ENCODE measurements around the gene VPS37B. TPM values are rescaled to one million over a fixed set of nuclear protein-coding genes. Genes with fewer than 3 reads are reported as not detected.

The VPS37B gene
- total and polyA plus RNA-seq, 2 donors (not counting 3 experiments of a cell fraction or from before 2014, with no cell fraction given): 39.5 to 45.9 TPM

GRCh38 chr12:122842505-122843405, 53.2 kb downstream of the VPS37B start:
- dilution Hi-C loops (cut with MboI; ENCODE audit: extremely low pct_ligation_motif_present, low sequenced_read_pairs): no loop called here
- Histone ChIP-seq H3K27ac (ENCODE audit: insufficient read depth, low read depth, low read length) (no peak overlapping the region), H3K9ac (replicated peaks; ENCODE audit: extremely low read depth, insufficient read depth, low read length) (no peak overlapping the region), H4K20me1 (replicated peaks; ENCODE audit: control insufficient read depth, extremely low read depth, insufficient read depth, low read length) (peaks cover 3% of the 10 kb centered on the region), H3K9me1 (replicated peaks; ENCODE audit: control insufficient read depth, extremely low read depth, insufficient read depth, low read length) (no peaks in the 10 kb centered on the region), H3K4me3 (replicated peaks in 1 of 3; ENCODE audit: insufficient read depth in 1 of 3, low read depth in 1 of 3, low read length in 3 of 3) (no peak overlapping the region), H3K27me3 (ENCODE audit: control insufficient read depth in 2 of 2, insufficient read depth in 2 of 2, low read length in 2 of 2) (no peaks in the 10 kb centered on the region), H3K36me3 (ENCODE audit: control insufficient read depth in 2 of 2, extremely low read depth in 1 of 2, insufficient read depth in 2 of 2, low read length in 2 of 2) (peaks cover 2 to 17% of the 10 kb centered on the region in 2 experiments), H3K4me2 (ENCODE audit: insufficient read depth, low read length) (no peak overlapping the region), H3K4me1 (ENCODE audit: control insufficient read depth, extremely low read depth, insufficient read depth, low read length) (peaks cover 35% of the 10 kb centered on the region), H2AFZ (ENCODE audit: low read depth, low read length) (no peak overlapping the region), H3K79me2 (ENCODE audit: control insufficient read depth, insufficient read depth, low read length) (peaks cover 93% of the 10 kb centered on the region), H3K9me3 (replicated peaks; ENCODE audit: control insufficient read depth, insufficient read depth, low read length) (no peaks in the 10 kb centered on the region)
- ChIA-PET POLR2A (no interaction called here), CTCF (interaction anchor here (0.6 to 1.7 kb wide), 5 partner anchors 9 to 205 kb away, joined by 3 to 10 read pairs (median 4); no protein-coding TSS in a partner anchor)
- no peak for TF ChIP-seq MYC (IDR thresholded peaks at IDR 0.05; ENCODE audit: low read depth, low read length)
- no peak for TF ChIP-seq CTCF (IDR thresholded peaks at IDR 0.05; ENCODE audit: extremely low read depth in 1 of 2, insufficient read depth in 1 of 2, low read depth in 1 of 2, low read length in 2 of 2)
- TF ChIP-seq GATA2 (IDR thresholded peaks at IDR 0.05; ENCODE audit: insufficient read depth, insufficient read length, low read depth, low read length): no peak
- no peak for TF ChIP-seq POLR2AphosphoS5 (IDR thresholded peaks at IDR 0.05; ENCODE audit: insufficient read depth, low read depth, low read length)
- no peak for TF ChIP-seq MAX (IDR thresholded peaks at IDR 0.05; ENCODE audit: insufficient read depth, insufficient read length)
- no peak for TF ChIP-seq EZH2 (IDR thresholded peaks at IDR 0.05; ENCODE audit: borderline replicate concordance, low read depth, low read length, severe bottlenecking)
- no peak for TF ChIP-seq JUN (IDR thresholded peaks at IDR 0.05; ENCODE audit: borderline replicate concordance, insufficient read depth, insufficient read length, low read depth)
- TF ChIP-seq FOS (IDR thresholded peaks at IDR 0.05; ENCODE audit: borderline replicate concordance, insufficient read depth, low read length): no peak
- no peak for TF ChIP-seq POLR2A (IDR thresholded peaks at IDR 0.05; ENCODE audit: low read depth, low read length)
- intact Hi-C loops (cut with micrococcal nuclease): no loop called here
- DNase-seq (ENCODE audit: low read depth, low spot score) (peak; percentile 37), FAIRE-seq (no peak)
- BruUV-seq (replicated peaks): no TSS peak
